Bronchial epithelial cell (primary cell): Measurements from ENCODE around the gene EXOC6B. TPM values are rescaled to one million over a fixed set of nuclear protein-coding genes. Genes with fewer than 3 reads are reported as not detected.
"Not testable (repeated sequence)": the region's sequence is repeated elsewhere in the genome, so short reads cannot be mapped to it uniquely, and the experiment has no call there.

Source experiments
- DNase-seq: peaks from one replicate; pipeline ENCODE4 v3.0.0-alpha.2; 2010; ENCODE audit warnings: low read depth
- FAIRE-seq: peaks from 2 replicates; lab custom pipeline; 2011; peaks lifted over from hg19 to GRCh38; lab: Jason Lieb, UNC
- H3K27me3 ChIP-seq: 2 replicates; pipeline ENCODE4 v1.5.1; 2011; ENCODE audit warnings: low read length; ENCODE audit not compliant: control insufficient read depth, insufficient read depth
- H3K36me3 ChIP-seq: 2 replicates; pipeline ENCODE4 v1.5.1; 2011; ENCODE audit warnings: low read length; ENCODE audit not compliant: control insufficient read depth, insufficient read depth
- H3K4me3 ChIP-seq: 2 replicates; pipeline ENCODE4 v1.5.1; 2011; ENCODE audit warnings: mild to moderate bottlenecking, low read depth, low read length, control low read depth
- total RNA-seq: library from RNA; depleted of rRNA; stranded (reverse); fragments of >200 nt; gene quantifications from 2 replicates; pipeline ENCODE4 v1.2.1, GENCODE V29; 2014
- TF ChIP-seq, protein P1 (sequence below): IDR thresholded peaks from 2 replicates; pipeline ENCODE4 v1.5.1; 2011; ENCODE audit warnings: mild to moderate bottlenecking, moderate library complexity, low read length, control low read depth, inconsistent platforms; ENCODE audit not compliant: insufficient read depth, severe bottlenecking

The EXOC6B gene
- total RNA-seq, 1 donor from 2014 or later = 26.9 TPM

DNA sequence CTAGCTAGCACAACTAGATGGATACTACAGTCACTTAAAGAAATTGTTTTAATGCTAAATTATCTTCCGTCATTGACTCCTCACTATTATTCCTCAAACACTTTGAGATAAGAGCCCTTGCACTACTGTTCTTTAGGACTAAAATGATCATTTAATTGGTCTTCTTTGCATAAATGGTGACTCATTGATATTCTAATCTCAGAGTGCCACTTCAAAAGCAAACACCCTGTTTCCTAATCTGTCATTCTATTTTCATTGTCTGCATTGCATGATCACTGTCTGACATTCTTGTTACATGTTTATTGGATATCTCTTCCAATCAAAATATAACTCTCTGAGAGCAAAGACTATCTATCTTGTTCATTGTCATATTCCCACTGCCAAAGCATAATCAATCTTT lies 313.9 kb downstream of the EXOC6B start:
- no peak for FAIRE-seq
- no peak for DNase-seq
- Histone ChIP-seq H3K4me3 (no peak overlapping the region), H3K36me3 (no peaks in the 10 kb centered on the region), H3K27me3 (no peaks in the 10 kb centered on the region)
- TF ChIP-seq, protein P1, sequence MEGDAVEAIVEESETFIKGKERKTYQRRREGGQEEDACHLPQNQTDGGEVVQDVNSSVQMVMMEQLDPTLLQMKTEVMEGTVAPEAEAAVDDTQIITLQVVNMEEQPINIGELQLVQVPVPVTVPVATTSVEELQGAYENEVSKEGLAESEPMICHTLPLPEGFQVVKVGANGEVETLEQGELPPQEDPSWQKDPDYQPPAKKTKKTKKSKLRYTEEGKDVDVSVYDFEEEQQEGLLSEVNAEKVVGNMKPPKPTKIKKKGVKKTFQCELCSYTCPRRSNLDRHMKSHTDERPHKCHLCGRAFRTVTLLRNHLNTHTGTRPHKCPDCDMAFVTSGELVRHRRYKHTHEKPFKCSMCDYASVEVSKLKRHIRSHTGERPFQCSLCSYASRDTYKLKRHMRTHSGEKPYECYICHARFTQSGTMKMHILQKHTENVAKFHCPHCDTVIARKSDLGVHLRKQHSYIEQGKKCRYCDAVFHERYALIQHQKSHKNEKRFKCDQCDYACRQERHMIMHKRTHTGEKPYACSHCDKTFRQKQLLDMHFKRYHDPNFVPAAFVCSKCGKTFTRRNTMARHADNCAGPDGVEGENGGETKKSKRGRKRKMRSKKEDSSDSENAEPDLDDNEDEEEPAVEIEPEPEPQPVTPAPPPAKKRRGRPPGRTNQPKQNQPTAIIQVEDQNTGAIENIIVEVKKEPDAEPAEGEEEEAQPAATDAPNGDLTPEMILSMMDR = no peak

DNA sequence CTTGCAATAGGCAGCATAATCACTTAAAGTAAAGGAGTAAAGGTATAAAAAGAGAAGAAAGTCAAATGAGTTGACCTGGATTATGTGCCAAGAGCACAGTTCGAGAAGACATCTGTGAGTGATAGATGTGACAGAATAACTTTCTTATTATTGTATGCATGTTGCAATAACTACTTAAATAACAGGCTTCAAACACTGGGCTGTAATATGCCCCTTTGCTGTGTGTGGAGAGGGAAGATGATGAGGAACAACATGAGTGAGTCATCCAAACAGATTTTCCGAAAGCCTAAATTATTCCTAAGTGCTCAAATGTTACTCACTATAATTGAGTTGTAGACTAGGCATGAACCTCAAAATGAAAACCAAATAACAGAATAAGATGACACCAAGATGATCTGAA lies 328.1 kb downstream of the EXOC6B start:
- Histone ChIP-seq H3K4me3 (no peak overlapping the region), H3K27me3 (no peaks in the 10 kb centered on the region), H3K36me3 (no peaks in the 10 kb centered on the region)
- DNase-seq (no peak), FAIRE-seq (no peak)
- TF ChIP-seq, protein P1 = no peak

GRCh38 chr2:72496479-72496878 lies 329.4 kb downstream of the EXOC6B start:
- Histone ChIP-seq H3K27me3 (no peaks in the 10 kb centered on the region), H3K36me3 (no peaks in the 10 kb centered on the region), H3K4me3 (no peak overlapping the region)
- TF ChIP-seq, protein P1 = no peak
- DNase-seq (no peak), FAIRE-seq (no peak)

- TF ChIP-seq, protein P1 = no peak
- no peaks in the 10 kb centered on the region for H3K36me3 ChIP-seq
- FAIRE-seq (no peak), DNase-seq (no peak)
- H3K27me3 ChIP-seq = no peaks in the 10 kb centered on the region
- no peak overlapping the region for H3K4me3 ChIP-seq
These were observed 331.4 kb downstream of the EXOC6B start for GRCh38 chr2:72494392-72494791.

DNA sequence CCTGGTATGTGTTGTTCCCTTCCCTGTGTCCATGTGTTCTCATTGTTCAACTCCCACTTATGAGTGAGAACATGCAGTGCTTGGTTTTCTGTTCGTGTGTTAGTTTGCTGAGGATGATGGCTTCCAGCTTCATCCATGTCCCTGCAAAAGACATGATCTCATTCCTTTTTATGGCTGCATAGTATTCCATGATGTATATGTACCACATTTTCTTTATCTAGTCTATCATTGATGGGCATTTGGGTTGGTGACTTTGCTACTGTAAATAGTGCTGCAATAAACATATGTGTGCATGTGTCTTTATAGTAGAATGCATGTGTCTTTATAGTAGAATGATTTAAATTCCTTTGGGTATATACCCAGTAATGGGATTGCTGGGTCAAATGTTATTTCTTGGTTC lies 341.2 kb downstream of the EXOC6B start:
- not testable (repeated sequence) for H3K4me3 ChIP-seq, FAIRE-seq, H3K36me3 ChIP-seq, H3K27me3 ChIP-seq, DNase-seq

DNA sequence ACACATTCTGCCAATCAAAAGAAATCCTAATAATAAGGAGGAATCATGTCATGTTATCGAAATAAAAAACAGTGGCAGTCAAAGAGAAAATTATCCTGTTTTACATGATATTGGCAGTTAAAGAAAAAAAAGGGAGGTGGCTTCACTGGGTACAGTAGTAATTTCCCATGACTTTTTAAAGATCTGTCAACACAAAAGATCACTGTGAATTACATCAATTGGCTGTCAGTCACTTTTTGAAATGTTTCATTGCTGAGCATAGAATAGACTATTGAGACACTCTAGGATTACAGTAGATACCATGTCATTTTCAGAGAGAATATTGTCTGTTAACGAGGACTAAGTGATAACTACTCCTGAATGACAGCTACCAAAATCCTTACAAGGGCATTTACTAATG lies 342.5 kb downstream of the EXOC6B start:
- no peak for FAIRE-seq
- TF ChIP-seq, protein P1 = no peak
- Histone ChIP-seq H3K4me3 (no peak overlapping the region), H3K27me3 (no peaks in the 10 kb centered on the region), H3K36me3 (no peaks in the 10 kb centered on the region)
- no peak for DNase-seq
